Epithelial cell of esophagus (primary cell): ENCODE data around the gene CBFA2T3.
"Not testable (repeated sequence)": the region's sequence is repeated elsewhere in the genome, so short reads cannot be mapped to it uniquely, and the experiment has no call there.

Experiments used
- DNase-seq: peaks from one replicate; pipeline ENCODE4 v3.0.0; 2010; ENCODE audit warnings: low read depth
- H3K4me3 ChIP-seq: 2 replicates; pipeline ENCODE4 v1.5.1; 2011; ENCODE audit warnings: mild to moderate bottlenecking, low read length, control low read depth
- TF ChIP-seq, protein P1 (sequence below): IDR thresholded peaks from 2 replicates; pipeline ENCODE4 v1.5.1; 2011; ENCODE audit warnings: low read depth, mild to moderate bottlenecking, low read length, control low read depth, inconsistent platforms; ENCODE audit not compliant: insufficient read depth; ENCODE audit errors: missing control alignments

CBFA2T3 gene

DNA sequence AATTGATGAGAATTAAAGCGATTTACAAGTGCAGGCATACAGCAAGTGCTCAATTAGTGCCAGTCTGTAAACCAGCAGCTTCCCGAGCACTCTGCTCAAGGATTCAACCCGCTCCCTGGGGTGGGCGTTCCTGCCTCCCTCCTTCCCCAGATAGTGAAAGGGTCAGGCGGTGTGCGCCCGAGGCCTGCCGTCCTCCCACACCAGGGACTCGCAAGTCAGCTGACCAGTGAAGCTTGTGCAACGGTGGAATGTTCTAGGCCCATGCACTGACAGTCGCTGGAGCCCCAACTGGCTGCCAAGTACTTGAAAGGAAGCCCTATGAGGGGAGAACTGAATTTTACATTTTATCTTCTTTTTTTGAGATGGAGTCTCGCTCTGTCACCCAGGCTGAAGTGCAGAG is 57.1 kb downstream of the CBFA2T3 start:
- no peak overlapping the region for H3K4me3 ChIP-seq
- TF ChIP-seq, protein P1, sequence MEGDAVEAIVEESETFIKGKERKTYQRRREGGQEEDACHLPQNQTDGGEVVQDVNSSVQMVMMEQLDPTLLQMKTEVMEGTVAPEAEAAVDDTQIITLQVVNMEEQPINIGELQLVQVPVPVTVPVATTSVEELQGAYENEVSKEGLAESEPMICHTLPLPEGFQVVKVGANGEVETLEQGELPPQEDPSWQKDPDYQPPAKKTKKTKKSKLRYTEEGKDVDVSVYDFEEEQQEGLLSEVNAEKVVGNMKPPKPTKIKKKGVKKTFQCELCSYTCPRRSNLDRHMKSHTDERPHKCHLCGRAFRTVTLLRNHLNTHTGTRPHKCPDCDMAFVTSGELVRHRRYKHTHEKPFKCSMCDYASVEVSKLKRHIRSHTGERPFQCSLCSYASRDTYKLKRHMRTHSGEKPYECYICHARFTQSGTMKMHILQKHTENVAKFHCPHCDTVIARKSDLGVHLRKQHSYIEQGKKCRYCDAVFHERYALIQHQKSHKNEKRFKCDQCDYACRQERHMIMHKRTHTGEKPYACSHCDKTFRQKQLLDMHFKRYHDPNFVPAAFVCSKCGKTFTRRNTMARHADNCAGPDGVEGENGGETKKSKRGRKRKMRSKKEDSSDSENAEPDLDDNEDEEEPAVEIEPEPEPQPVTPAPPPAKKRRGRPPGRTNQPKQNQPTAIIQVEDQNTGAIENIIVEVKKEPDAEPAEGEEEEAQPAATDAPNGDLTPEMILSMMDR = no peak
- DNase-seq = no peak

DNA sequence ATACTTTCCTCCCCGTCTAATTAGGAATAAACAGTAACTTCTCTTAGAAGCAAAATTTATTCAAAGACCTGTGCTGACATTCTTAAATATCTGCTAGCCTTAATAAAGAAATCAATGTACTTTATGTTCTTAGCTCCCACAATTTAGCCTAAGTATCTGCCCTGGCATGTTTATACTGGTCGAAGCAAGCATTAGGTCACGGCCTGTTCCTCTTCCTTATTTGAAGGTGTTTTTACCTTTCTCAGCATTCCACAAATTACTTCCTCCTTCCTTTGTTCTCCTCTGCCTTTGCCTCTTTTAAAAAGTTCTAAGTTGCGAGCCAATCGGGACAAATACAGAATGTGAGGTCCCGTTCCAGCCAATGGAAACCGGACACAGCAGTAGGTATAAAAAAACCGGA is 58.1 kb downstream of the CBFA2T3 start:
- DNase-seq = peak; percentile 61
- H3K4me3 ChIP-seq = not testable (repeated sequence)

DNA sequence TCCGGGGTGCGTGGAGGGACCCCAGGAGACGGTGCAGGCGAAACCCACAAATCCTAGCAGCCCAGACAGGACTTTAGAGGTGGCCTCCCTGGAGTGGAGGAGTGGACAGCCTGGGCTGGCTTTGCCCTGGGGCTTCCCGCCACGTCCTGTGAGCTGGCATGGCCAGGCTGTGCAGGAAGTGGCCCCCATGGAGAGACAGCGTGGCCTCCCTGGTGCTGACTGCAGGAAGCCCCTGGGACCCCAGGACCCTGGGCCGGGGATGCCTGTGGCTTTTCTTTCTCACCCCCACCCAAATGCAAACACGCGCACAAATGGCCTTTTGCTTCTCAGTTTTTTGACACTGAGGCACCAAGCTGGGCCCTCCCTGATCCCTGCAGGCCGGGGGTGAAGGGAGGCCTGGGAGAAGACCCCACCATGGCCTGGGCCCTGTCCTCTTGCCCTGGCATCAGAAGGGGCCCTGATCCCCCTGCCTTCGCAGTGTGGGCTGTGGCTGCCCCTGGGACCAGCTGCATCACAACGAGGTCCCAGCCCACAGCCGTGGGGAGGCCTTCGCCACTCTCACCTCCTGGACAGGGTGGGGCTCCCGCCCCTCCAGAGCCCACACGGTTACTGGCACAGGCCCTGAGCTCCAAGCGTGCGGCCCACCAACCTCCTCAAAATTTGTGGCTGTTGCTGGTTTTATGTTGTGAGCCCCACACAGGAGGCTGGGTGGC is 58.9 kb downstream of the CBFA2T3 start:
- no peak overlapping the region for H3K4me3 ChIP-seq
- DNase-seq = no peak
- TF ChIP-seq, protein P1 = no peak

DNA sequence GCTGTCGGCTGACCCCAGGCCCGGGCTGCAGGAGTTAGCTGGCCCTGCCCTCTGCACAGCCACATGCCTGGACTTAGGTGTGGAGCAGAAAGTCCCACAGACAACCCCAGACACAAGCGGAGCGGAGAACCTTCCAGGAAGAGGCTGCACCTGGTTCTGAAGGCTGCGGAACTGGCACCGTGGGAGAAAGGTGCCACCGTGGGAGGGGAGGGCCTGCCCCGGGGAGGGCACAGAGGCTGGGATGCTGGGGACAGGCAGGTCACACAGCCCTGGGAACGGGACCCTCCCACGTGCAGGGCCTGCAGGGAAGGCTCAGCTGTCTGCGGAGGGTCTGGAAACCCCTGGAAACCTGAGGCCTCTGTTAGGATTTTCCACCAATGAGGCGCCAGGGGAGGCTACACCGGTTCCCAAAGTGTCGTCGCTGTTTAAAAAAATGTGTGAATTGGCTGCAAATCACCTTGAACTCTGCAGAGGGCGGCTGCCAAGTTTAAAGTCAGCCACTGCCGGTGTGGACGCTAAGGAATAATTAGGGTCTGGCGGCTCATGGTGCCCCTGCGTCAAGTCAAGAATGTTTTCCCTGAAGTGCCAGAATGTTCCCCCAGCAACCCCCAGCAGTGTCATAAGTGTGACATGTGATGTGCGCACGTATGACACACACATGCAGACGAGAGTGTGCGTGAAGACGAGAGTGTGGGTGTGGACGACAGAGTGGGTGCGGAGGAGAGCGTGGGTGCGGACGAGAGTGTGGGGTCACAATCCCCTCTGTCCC is 59.7 kb downstream of the CBFA2T3 start:
- no peak for DNase-seq
- H3K4me3 ChIP-seq = no peak overlapping the region
- TF ChIP-seq, protein P1 = no peak

DNA sequence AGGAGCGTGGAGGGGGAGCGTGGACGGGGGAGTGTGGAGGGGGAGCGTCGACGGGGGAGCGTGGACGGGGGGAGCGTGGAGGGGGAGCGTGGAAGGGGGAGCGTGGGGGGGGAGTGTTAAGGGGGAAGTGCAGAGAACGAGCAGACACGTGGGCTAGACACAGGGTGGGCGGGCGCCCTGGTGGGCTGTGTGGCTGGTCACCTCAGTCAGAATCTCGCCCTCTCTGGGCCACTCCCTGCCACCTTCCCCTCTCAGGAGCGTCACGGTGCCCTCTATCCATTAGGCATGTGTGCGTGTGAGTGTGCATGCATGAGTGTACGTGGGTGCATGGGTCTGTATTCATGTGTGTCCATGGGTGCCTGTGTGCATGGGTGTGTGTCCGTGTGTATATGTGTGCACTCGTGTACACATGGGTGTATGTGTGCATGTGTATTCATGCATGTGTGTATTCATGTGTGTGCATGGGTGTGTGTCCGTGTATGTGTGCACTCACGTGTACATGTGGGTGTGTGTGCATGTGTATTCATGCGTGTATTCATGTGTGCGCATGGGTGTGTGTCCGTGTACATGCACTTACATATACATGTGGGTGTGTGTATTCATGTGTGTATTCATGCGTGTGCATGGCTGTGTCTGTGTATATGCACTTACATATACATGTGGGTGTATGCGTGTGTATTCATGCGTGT is 61.2 kb downstream of the CBFA2T3 start:
- TF ChIP-seq, protein P1 = no peak
- no peak overlapping the region for H3K4me3 ChIP-seq
- no peak for DNase-seq

DNA sequence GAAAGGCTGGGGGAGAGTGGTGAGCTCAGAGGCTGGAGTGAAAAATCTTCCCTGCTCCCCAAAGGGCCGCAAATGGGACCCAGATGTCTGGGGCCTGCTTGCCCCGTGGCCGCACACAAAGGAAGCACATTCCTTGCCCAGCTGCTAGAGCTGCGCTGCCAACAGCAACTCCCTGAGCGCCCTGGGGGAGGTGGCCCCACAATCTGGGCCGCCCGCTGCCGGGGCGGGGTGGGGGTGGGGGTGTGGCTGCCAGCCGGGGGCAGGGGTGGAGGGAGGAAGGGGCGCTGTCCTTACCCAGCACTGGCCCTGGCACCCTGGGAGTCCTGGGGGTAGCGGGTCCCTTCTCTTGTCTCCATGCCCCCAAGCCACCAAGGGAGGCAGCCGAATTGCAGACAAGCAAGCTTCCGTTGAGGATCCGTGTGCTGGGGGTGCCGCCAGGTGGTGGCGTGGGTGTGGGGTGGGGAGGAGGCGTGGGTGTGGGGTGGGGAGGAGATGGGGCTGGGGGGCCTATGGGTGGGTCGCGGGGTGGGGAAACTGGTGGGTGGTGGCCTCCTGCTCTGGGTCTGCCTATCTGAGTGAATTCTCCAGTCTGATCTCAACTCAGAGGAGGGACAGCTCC is 62.1 kb downstream of the CBFA2T3 start:
- H3K4me3 ChIP-seq = no peak overlapping the region
- no peak for DNase-seq
- TF ChIP-seq, protein P1 = no peak

DNA sequence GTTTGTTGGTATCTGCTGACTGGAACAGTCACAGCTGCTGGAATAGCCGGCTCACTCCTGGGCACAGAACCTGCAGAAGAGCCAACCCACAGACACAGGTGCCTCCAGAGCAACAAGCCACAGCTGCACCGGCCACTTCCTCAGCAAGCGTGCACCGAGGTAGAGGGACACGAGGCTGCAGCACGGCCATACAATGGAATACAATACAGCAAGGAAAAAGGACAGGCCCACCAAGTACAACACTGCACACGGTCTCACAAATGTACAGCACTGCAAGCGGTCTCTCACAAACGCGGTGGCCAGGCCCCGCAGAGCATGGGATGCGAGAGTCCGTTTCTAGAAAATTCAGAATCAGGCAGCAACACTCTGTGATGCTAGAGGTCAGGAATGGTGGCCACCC is 63.1 kb downstream of the CBFA2T3 start:
- DNase-seq = no peak
- TF ChIP-seq, protein P1 = no peak
- H3K4me3 ChIP-seq = no peak overlapping the region
